Upper lobe of left lung (tissue), 4 donors: Measurements from ENCODE around the gene CEP72.

Source experiments
- EP300 ChIP-seq, 4 donors: sonication (generic); formaldehyde crosslinking; IDR thresholded peaks; one replicate each; pipeline ENCODE4 v1.5.1; 2017; ENCODE audit warnings: antibody characterized with exemption in 4 of 4, control low read depth in 2 of 4
- POLR2A ChIP-seq, 4 donors: fragments of 450-650 bp; IDR thresholded peaks; one replicate each; pipeline ENCODE4 v1.5.1; 2016 to 2017; ENCODE audit warnings: antibody characterized with exemption in 4 of 4, mild to moderate bottlenecking in 2 of 4
- POLR2AphosphoS5 ChIP-seq, 2 donors: sonication (generic); formaldehyde crosslinking; IDR thresholded peaks; one replicate each; pipeline ENCODE4 v1.5.1; 2017; ENCODE audit warnings: antibody characterized with exemption in 2 of 2
- TF ChIP-seq, protein P1 (sequence below), 6 experiments: fragments of 450-650 bp in 4 of 6; fragments of 200-600 bp in 2 of 6; sonication (generic) in 2 of 6; IDR thresholded peaks; one replicate each; pipeline ENCODE4 v1.5.1; 2016 to 2019; ENCODE audit warnings: antibody characterized with exemption in 6 of 6

- TF ChIP-seq EP300 (IDR thresholded peaks at IDR 0.05) (no peak), POLR2AphosphoS5 (IDR thresholded peaks at IDR 0.05) (no peak), POLR2A (IDR thresholded peaks at IDR 0.05) (no peak)
- TF ChIP-seq, protein P1, sequence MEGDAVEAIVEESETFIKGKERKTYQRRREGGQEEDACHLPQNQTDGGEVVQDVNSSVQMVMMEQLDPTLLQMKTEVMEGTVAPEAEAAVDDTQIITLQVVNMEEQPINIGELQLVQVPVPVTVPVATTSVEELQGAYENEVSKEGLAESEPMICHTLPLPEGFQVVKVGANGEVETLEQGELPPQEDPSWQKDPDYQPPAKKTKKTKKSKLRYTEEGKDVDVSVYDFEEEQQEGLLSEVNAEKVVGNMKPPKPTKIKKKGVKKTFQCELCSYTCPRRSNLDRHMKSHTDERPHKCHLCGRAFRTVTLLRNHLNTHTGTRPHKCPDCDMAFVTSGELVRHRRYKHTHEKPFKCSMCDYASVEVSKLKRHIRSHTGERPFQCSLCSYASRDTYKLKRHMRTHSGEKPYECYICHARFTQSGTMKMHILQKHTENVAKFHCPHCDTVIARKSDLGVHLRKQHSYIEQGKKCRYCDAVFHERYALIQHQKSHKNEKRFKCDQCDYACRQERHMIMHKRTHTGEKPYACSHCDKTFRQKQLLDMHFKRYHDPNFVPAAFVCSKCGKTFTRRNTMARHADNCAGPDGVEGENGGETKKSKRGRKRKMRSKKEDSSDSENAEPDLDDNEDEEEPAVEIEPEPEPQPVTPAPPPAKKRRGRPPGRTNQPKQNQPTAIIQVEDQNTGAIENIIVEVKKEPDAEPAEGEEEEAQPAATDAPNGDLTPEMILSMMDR (IDR thresholded peaks at IDR 0.05), result no peak
These were observed 45.4 kb downstream of the CEP72 start for GRCh38 chr5:657570-657969.
